ENCODE data around the gene SLC25A3. TPM values are rescaled to one million over a fixed set of nuclear protein-coding genes. Genes with fewer than 3 reads are reported as not detected.
A peak's percentile ranks its signal among the peaks of the same experiment; 100 is the strongest.
"Not testable (repeated sequence)": the region's sequence is repeated elsewhere in the genome, so short reads cannot be mapped to it uniquely, and the experiment has no call there.

The SLC25A3 gene
- total RNA-seq, 1 donor from 2014 or later, result 956 TPM

- H3K9me3 ChIP-seq (ENCODE audit: low read depth), result no peaks in the 10 kb centered on the region
- Mint-ChIP-seq H3K27me3 (ENCODE audit: insufficient read depth, low read depth) (no peaks in the 10 kb centered on the region), H3K4me3 (no peak overlapping the region), H3K9me3 (no peaks in the 10 kb centered on the region), H3K36me3 (peaks cover 23% of the 10 kb centered on the region), H3K4me1 (peaks cover 5% of the 10 kb centered on the region), H3K27ac (no peak overlapping the region)
- no peaks in the 10 kb centered on the region for H3K4me1 ChIP-seq
- TF ChIP-seq EZH2phosphoT487 (IDR thresholded peaks at IDR 0.05) (no peak), EZH2 (IDR thresholded peaks at IDR 0.05) (no peak)
- TF ChIP-seq, protein P1, sequence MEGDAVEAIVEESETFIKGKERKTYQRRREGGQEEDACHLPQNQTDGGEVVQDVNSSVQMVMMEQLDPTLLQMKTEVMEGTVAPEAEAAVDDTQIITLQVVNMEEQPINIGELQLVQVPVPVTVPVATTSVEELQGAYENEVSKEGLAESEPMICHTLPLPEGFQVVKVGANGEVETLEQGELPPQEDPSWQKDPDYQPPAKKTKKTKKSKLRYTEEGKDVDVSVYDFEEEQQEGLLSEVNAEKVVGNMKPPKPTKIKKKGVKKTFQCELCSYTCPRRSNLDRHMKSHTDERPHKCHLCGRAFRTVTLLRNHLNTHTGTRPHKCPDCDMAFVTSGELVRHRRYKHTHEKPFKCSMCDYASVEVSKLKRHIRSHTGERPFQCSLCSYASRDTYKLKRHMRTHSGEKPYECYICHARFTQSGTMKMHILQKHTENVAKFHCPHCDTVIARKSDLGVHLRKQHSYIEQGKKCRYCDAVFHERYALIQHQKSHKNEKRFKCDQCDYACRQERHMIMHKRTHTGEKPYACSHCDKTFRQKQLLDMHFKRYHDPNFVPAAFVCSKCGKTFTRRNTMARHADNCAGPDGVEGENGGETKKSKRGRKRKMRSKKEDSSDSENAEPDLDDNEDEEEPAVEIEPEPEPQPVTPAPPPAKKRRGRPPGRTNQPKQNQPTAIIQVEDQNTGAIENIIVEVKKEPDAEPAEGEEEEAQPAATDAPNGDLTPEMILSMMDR (IDR thresholded peaks at IDR 0.05), result no peak
- H3F3A ChIP-seq (ENCODE audit: low read depth), result no peaks in the 10 kb centered on the region
- no peaks in the 10 kb centered on the region for H3K27me3 ChIP-seq
- H3K27ac ChIP-seq, result no peak overlapping the region
- H3K9ac ChIP-seq, result no peak overlapping the region
- H2AFZ ChIP-seq (replicated peaks), result no peak overlapping the region
- H3K4me3 ChIP-seq, result no peak overlapping the region
- H3K4me2 ChIP-seq, result no peak overlapping the region
- H4K20me1 ChIP-seq (ENCODE audit: low read depth), result no peaks in the 10 kb centered on the region
- H3K36me3 ChIP-seq, result no peaks in the 10 kb centered on the region
- no peak for DNase-seq (ENCODE audit: low spot score)
- H3K79me2 ChIP-seq (ENCODE audit: low read depth), result peaks cover 51% of the 10 kb centered on the region
Observed at GRCh38 chr12:98637068-98637467, 43.6 kb downstream of the SLC25A3 start.

DNA sequence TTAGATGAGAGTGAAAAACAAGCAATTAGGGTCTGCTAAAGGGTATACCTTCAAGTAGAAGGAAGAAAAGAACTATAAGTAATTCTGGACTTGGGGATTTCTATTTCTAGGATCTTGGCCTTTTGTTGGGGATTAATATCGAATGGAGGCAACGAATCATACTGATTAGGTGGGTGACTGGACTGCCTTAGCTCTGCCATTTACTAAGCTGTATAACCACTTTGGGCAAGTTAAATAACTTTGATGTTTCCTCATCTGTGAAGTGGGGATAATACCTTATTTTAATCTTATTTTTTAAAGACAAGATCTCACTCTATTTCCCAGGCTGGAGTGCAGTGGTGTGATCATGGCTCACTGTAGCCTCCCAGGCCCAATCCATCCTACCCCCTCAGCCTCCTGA, 44.5 kb downstream of the SLC25A3 start:
- TF ChIP-seq, protein P1 (IDR thresholded peaks at IDR 0.05), result no peak
- TF ChIP-seq EZH2phosphoT487 (IDR thresholded peaks at IDR 0.05) (no peak), EZH2 (IDR thresholded peaks at IDR 0.05) (no peak)
- Histone ChIP-seq H4K20me1 (ENCODE audit: low read depth) (peaks cover under 1% of the 10 kb centered on the region), H3K79me2 (ENCODE audit: low read depth) (peaks cover 61% of the 10 kb centered on the region), H2AFZ (replicated peaks) (no peak overlapping the region), H3K9ac (no peak overlapping the region), H3K36me3 (no peaks in the 10 kb centered on the region), H3K4me1 (peaks cover under 1% of the 10 kb centered on the region), H3K27ac (no peak overlapping the region), H3K9me3 (ENCODE audit: low read depth) (no peaks in the 10 kb centered on the region), H3K27me3 (no peaks in the 10 kb centered on the region), H3F3A (ENCODE audit: low read depth) (no peaks in the 10 kb centered on the region), H3K4me2 (no peak overlapping the region), H3K4me3 (no peak overlapping the region)
- no peaks in the 10 kb centered on the region for H3K27me3 Mint-ChIP-seq (ENCODE audit: insufficient read depth, low read depth)
- H3K9me3 Mint-ChIP-seq, result no peaks in the 10 kb centered on the region
- no peak overlapping the region for H3K27ac Mint-ChIP-seq
- no peak overlapping the region for H3K4me3 Mint-ChIP-seq
- peaks cover 20% of the 10 kb centered on the region for H3K36me3 Mint-ChIP-seq
- H3K4me1 Mint-ChIP-seq, result peaks cover 7% of the 10 kb centered on the region
- no peak for DNase-seq (ENCODE audit: low spot score)

GRCh38 chr12:98639491-98639890, 46.0 kb downstream of the SLC25A3 start:
- no peak overlapping the region for H3K27ac ChIP-seq
- TF ChIP-seq EZH2phosphoT487 (IDR thresholded peaks at IDR 0.05), result no peak
- no peak for TF ChIP-seq EZH2 (IDR thresholded peaks at IDR 0.05)
- TF ChIP-seq, protein P1 (IDR thresholded peaks at IDR 0.05), result no peak
- peaks cover 2% of the 10 kb centered on the region for H3K4me1 ChIP-seq
- Mint-ChIP-seq H3K4me1 (peaks cover 9% of the 10 kb centered on the region), H3K36me3 (peaks cover 11% of the 10 kb centered on the region), H3K4me3 (no peak overlapping the region), H3K27ac (no peak overlapping the region), H3K9me3 (no peaks in the 10 kb centered on the region), H3K27me3 (ENCODE audit: insufficient read depth, low read depth) (no peaks in the 10 kb centered on the region)
- H4K20me1 ChIP-seq (ENCODE audit: low read depth), result peaks cover 3% of the 10 kb centered on the region
- no peak overlapping the region for H3K4me2 ChIP-seq
- no peak overlapping the region for H3K4me3 ChIP-seq
- H3K27me3 ChIP-seq, result no peaks in the 10 kb centered on the region
- DNase-seq (ENCODE audit: low spot score), result no peak
- H3F3A ChIP-seq (ENCODE audit: low read depth), result peaks cover 11% of the 10 kb centered on the region
- H3K36me3 ChIP-seq, result no peaks in the 10 kb centered on the region
- no peak overlapping the region for H3K9ac ChIP-seq
- H3K79me2 ChIP-seq (ENCODE audit: low read depth), result peaks cover 73% of the 10 kb centered on the region
- no peaks in the 10 kb centered on the region for H3K9me3 ChIP-seq (ENCODE audit: low read depth)
- H2AFZ ChIP-seq (replicated peaks), result no peak overlapping the region

- not testable (repeated sequence) for H3K9ac ChIP-seq; H3K27me3 Mint-ChIP-seq (ENCODE audit: insufficient read depth, low read depth); DNase-seq (ENCODE audit: low spot score); H3K9me3 Mint-ChIP-seq; H3K36me3 ChIP-seq; H3K9me3 ChIP-seq (ENCODE audit: low read depth); H3K27me3 ChIP-seq; H2AFZ ChIP-seq (replicated peaks); H3K27ac Mint-ChIP-seq; H3K27ac ChIP-seq
- peaks cover 14% of the 10 kb centered on the region for H3K4me1 ChIP-seq
- Mint-ChIP-seq H3K4me1 (peaks cover 11% of the 10 kb centered on the region), H3K36me3 (peaks cover 11% of the 10 kb centered on the region), H3K4me3 (peak overlapping the region; percentile 99)
- H3K79me2 ChIP-seq (ENCODE audit: low read depth), result peaks cover 89% of the 10 kb centered on the region
- peak overlapping the region; percentile 74 for H3K4me3 ChIP-seq
- H3F3A ChIP-seq (ENCODE audit: low read depth), result peaks cover 15% of the 10 kb centered on the region
- peaks cover 22% of the 10 kb centered on the region for H4K20me1 ChIP-seq (ENCODE audit: low read depth)
- H3K4me2 ChIP-seq, result peak overlapping the region; percentile 78
Observed at GRCh38 chr12:98642801-98643200, 49.3 kb downstream of the SLC25A3 start.
